ENCODE data around the gene ZBTB49.

DNA sequence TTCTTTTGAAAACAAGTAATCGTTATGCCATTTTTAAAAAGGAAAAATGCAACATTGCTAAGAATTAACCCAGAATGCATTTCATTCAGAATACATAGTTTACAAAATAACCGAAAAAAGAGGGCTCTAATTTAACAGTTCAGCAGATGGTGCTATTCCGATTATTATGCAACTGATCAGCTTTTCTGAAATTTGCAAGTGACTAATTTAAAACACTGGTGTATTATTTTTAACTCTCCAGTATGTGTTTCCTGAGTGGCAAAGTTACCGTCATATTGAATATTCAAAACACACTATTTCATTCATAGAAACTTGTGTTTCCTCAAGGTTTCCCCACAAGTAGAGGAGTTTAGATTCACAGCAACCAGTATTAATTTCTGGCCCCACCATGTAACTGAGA is 21.1 kb downstream of the ZBTB49 start:
- TF ChIP-seq, protein P1, sequence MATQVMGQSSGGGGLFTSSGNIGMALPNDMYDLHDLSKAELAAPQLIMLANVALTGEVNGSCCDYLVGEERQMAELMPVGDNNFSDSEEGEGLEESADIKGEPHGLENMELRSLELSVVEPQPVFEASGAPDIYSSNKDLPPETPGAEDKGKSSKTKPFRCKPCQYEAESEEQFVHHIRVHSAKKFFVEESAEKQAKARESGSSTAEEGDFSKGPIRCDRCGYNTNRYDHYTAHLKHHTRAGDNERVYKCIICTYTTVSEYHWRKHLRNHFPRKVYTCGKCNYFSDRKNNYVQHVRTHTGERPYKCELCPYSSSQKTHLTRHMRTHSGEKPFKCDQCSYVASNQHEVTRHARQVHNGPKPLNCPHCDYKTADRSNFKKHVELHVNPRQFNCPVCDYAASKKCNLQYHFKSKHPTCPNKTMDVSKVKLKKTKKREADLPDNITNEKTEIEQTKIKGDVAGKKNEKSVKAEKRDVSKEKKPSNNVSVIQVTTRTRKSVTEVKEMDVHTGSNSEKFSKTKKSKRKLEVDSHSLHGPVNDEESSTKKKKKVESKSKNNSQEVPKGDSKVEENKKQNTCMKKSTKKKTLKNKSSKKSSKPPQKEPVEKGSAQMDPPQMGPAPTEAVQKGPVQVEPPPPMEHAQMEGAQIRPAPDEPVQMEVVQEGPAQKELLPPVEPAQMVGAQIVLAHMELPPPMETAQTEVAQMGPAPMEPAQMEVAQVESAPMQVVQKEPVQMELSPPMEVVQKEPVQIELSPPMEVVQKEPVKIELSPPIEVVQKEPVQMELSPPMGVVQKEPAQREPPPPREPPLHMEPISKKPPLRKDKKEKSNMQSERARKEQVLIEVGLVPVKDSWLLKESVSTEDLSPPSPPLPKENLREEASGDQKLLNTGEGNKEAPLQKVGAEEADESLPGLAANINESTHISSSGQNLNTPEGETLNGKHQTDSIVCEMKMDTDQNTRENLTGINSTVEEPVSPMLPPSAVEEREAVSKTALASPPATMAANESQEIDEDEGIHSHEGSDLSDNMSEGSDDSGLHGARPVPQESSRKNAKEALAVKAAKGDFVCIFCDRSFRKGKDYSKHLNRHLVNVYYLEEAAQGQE (IDR thresholded peaks at IDR 0.05; ENCODE audit: insufficient read depth in 1 of 2, low read depth in 2 of 2, low read length in 2 of 2), result no peak
- TF ChIP-seq POLR2AphosphoS5 (IDR thresholded peaks at IDR 0.05; ENCODE audit: low read depth, low read length) (no peak), TAF1 (IDR thresholded peaks at IDR 0.05; ENCODE audit: borderline replicate concordance, insufficient read depth, low read length) (no peak), SIN3A (IDR thresholded peaks at IDR 0.05; ENCODE audit: borderline replicate concordance, insufficient read depth, low read length) (no peak)
